SK-N-SH treated with all-trans-retinoic acid at 6 μM for 48 hours (cell line): ENCODE measurements around the gene ZNF860.

Experiments used
- ATAC-seq: fragments of 200-7000 bp; cut with Tn5 transposase; 3 replicates; pipeline ENCODE4 v1.9.1; 2020; ENCODE audit warnings: mild to moderate bottlenecking, moderate library complexity
- ARNTL ChIP-seq: fragments of 450-650 bp; formaldehyde crosslinking; IDR thresholded peaks from 2 replicates; pipeline ENCODE4 v1.5.0; 2020; ENCODE audit warnings: low read depth, mild to moderate bottlenecking, moderate library complexity, borderline replicate concordance
- BACH2 ChIP-seq: fragments of 250-450 bp; sonication (Bioruptor Pico); IDR thresholded peaks from 2 replicates; pipeline ENCODE4 v1.9.0; 2021; ENCODE audit warnings: mild to moderate bottlenecking, borderline replicate concordance
- CSDC2 ChIP-seq: fragments of 250-450 bp; sonication (Bioruptor Pico); IDR thresholded peaks from 2 replicates; pipeline ENCODE4 v1.5.0; 2020; ENCODE audit warnings: mild to moderate bottlenecking, moderate library complexity
- ESRRG ChIP-seq: fragments of 250-450 bp; sonication (Bioruptor Pico); IDR thresholded peaks from 2 replicates; pipeline ENCODE4 v1.6.1; 2021; ENCODE audit warnings: mild to moderate bottlenecking
- GLIS3 ChIP-seq: fragments of 250-450 bp; sonication (Bioruptor Pico); IDR thresholded peaks from 2 replicates; pipeline ENCODE4 v1.5.0; 2020; ENCODE audit warnings: mild to moderate bottlenecking, moderate library complexity
- ISL1 ChIP-seq: fragments of 250-450 bp; sonication (Bioruptor Pico); IDR thresholded peaks from 2 replicates; pipeline ENCODE4 v2.1.2; 2022; ENCODE audit warnings: mild to moderate bottlenecking, moderate library complexity
- OSR1 ChIP-seq: fragments of 250-450 bp; sonication (Bioruptor Pico); IDR thresholded peaks from 2 replicates; pipeline ENCODE4 v1.8.0; 2022; ENCODE audit warnings: moderate library complexity, mild to moderate bottlenecking, inconsistent platforms
- PATZ1 ChIP-seq: fragments of 250-450 bp; sonication (Bioruptor Pico); IDR thresholded peaks from 2 replicates; pipeline ENCODE4 v1.8.0; 2020; ENCODE audit warnings: mild to moderate bottlenecking, moderate library complexity, borderline replicate concordance
- POU6F1 ChIP-seq: fragments of 250-450 bp; sonication (Bioruptor Pico); IDR thresholded peaks from 2 replicates; pipeline ENCODE4 v1.8.0; 2021; ENCODE audit warnings: low read depth, mild to moderate bottlenecking, moderate library complexity, borderline replicate concordance
- RARB ChIP-seq: fragments of 250-450 bp; sonication (Bioruptor Pico); IDR thresholded peaks from 2 replicates; pipeline ENCODE4 v1.8.0; 2021; ENCODE audit warnings: mild to moderate bottlenecking, moderate library complexity
- TCF4 ChIP-seq: fragments of 250-450 bp; sonication (Bioruptor Pico); IDR thresholded peaks from 2 replicates; pipeline ENCODE4 v1.8.0; 2021; ENCODE audit warnings: mild to moderate bottlenecking, moderate library complexity, borderline replicate concordance
- TOX ChIP-seq: fragments of 250-450 bp; sonication (Bioruptor Pico); IDR thresholded peaks from 2 replicates; pipeline ENCODE4 v1.8.0; 2021; ENCODE audit warnings: mild to moderate bottlenecking, moderate library complexity, borderline replicate concordance
- TSHZ2 ChIP-seq: fragments of 250-450 bp; sonication (Bioruptor Pico); IDR thresholded peaks from 2 replicates; pipeline ENCODE4 v1.5.0; 2020; ENCODE audit warnings: mild to moderate bottlenecking, moderate library complexity
- ZFP3 ChIP-seq: fragments of 250-450 bp; sonication (Bioruptor Pico); IDR thresholded peaks from 2 replicates; pipeline ENCODE4 v1.5.0; 2020; ENCODE audit warnings: mild to moderate bottlenecking, moderate library complexity
- ZFP30 ChIP-seq: fragments of 450-650 bp; formaldehyde crosslinking; IDR thresholded peaks from 2 replicates; pipeline ENCODE4 v1.5.0; 2022; ENCODE audit warnings: mild to moderate bottlenecking, moderate library complexity
- ZNF565 ChIP-seq: fragments of 450-650 bp; formaldehyde crosslinking; conservative IDR thresholded peaks from 2 replicates; pipeline ENCODE4 v1.5.0; 2020; ENCODE audit warnings: low read depth, mild to moderate bottlenecking, moderate library complexity
- ZNF70 ChIP-seq: fragments of 450-650 bp; formaldehyde crosslinking; IDR thresholded peaks from 2 replicates; pipeline ENCODE4 v1.5.0; 2020; ENCODE audit warnings: mild to moderate bottlenecking, moderate library complexity
- ZNF8 ChIP-seq: fragments of 450-650 bp; formaldehyde crosslinking; IDR thresholded peaks from 2 replicates; pipeline ENCODE4 v1.5.0; 2020; ENCODE audit warnings: mild to moderate bottlenecking, moderate library complexity
- TF ChIP-seq, protein P1 (sequence below): fragments of 250-450 bp; sonication (Bioruptor Pico); IDR thresholded peaks from 2 replicates; pipeline ENCODE4 v1.5.1; 2021; ENCODE audit warnings: mild to moderate bottlenecking, moderate library complexity

Gene ZNF860

DNA sequence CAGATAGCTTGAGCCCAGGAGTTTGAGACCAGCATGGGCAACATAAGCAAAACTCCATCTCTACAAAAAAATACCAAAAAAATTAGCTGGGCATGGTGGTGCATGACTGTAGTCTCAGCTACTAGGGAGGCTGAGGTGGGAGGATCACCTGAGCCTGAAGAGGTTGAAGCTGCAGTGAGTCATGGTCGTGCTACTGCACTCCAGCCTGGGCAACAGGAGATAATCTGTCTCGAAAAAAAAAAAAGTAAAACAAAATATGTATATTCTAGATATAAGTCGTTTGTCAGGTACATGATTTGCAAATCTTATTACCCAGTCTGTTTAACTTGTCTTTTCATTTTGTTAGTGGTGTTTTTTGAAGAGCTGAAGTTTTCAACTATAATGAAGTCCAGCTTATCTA is 40.2 kb downstream of the ZNF860 start (continued):
- no peak for TF ChIP-seq PATZ1 (CRISPR knock-in tag)

GRCh38 chr3:32022947-32023346 is 41.4 kb downstream of the ZNF860 start:
- ATAC-seq: no peak
- TF ChIP-seq TOX (CRISPR knock-in tag): no peak
- TF ChIP-seq ZNF70: no peak
- TF ChIP-seq ESRRG: no peak
- no peak for TF ChIP-seq CSDC2
- no peak for TF ChIP-seq GLIS3 (CRISPR knock-in tag)
- no peak for TF ChIP-seq BACH2 (CRISPR knock-in tag)
- no peak for TF ChIP-seq ZNF8 (CRISPR knock-in tag)
- no peak for TF ChIP-seq PATZ1 (CRISPR knock-in tag)
- TF ChIP-seq TSHZ2 (CRISPR knock-in tag): no peak
- TF ChIP-seq, protein P1, sequence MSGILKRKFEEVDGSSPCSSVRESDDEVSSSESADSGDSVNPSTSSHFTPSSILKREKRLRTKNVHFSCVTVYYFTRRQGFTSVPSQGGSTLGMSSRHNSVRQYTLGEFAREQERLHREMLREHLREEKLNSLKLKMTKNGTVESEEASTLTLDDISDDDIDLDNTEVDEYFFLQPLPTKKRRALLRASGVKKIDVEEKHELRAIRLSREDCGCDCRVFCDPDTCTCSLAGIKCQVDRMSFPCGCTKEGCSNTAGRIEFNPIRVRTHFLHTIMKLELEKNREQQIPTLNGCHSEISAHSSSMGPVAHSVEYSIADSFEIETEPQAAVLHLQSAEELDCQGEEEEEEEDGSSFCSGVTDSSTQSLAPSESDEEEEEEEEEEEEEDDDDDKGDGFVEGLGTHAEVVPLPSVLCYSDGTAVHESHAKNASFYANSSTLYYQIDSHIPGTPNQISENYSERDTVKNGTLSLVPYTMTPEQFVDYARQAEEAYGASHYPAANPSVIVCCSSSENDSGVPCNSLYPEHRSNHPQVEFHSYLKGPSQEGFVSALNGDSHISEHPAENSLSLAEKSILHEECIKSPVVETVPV (CRISPR knock-in tag): no peak
- no peak for TF ChIP-seq ISL1 (CRISPR knock-in tag)
- TF ChIP-seq ARNTL: no peak
- no peak for TF ChIP-seq ZFP30 (CRISPR knock-in tag)
- TF ChIP-seq TCF4 (CRISPR knock-in tag): no peak
- TF ChIP-seq OSR1 (CRISPR knock-in tag): no peak
- no peak for TF ChIP-seq POU6F1 (CRISPR knock-in tag)
- no peak for TF ChIP-seq RARB (CRISPR knock-in tag)

GRCh38 chr3:32026593-32026992 is 45.0 kb downstream of the ZNF860 start:
- no peak for ATAC-seq
- TF ChIP-seq ZNF565 (CRISPR knock-in tag) (no peak), ZFP3 (CRISPR knock-in tag) (no peak), PATZ1 (CRISPR knock-in tag) (no peak), CSDC2 (no peak)
- TF ChIP-seq, protein P1 (CRISPR knock-in tag): no peak
